NOMO-1 (cell line): ENCODE measurements around the gene OTX2.
A peak's percentile ranks its signal among the peaks of the same experiment; 100 is the strongest.

Experiments
- DNase-seq, 2 experiments: peaks; one replicate each; lab custom pipeline; 2025; ENCODE audit not compliant: unreplicated experiment in 2 of 2; lab: John Stamatoyannopoulos, UW

OTX2 gene

DNA sequence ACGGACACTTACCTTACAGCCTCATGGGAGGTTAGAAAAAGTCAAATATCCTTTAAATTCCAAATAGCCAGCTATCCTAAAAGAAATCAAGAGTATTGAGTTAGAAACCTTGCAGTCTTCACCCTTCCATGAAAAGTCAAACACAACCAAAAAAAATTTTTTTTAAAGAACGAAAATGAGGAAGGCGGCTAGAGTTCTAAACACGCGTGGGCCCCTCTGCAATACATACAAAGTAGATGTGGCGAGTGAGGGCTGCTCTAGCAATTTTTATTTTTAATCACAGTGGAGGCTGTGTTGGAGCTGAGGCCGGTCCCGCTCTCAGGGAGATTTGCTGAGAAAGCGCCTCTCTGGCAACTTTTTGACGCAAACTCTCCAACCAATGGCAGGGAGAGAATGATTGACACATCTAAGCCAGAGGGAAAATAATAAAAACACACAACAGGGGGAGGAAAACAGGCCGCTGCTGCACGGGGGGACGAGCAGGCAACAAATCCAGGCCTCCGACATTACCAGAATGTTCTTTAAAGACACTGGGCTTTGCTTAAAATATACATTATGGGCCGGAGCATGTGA, at the start of gene OTX2:
TSS of gene OTX2 (minus strand) at position 333 of the 573 bp plus-strand sequence. CDS start 5,023 bp downstream, outside the sequence.
- no peak for DNase-seq

DNA sequence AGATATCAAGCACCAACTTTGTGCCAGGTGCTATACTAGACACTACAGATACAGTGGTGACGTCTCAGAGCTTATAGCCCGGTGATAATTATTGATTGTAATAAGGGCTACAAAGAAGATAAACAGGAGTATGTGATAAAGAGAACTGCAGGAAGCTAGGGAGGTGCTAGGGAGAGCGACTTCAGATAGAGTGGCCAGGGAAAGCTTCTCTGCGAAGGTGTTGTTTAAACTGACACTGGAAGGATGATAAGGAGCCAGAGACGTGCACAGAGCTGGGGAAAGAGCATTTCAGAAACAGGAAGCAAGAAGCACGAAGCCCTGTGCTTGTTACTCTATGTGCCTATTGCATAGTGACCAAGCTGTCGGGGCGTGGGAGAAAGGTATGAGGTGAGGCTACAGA, 48.1 kb upstream of the OTX2 start:
- DNase-seq: peak in 1 of 2 experiments; percentile 19

DNA sequence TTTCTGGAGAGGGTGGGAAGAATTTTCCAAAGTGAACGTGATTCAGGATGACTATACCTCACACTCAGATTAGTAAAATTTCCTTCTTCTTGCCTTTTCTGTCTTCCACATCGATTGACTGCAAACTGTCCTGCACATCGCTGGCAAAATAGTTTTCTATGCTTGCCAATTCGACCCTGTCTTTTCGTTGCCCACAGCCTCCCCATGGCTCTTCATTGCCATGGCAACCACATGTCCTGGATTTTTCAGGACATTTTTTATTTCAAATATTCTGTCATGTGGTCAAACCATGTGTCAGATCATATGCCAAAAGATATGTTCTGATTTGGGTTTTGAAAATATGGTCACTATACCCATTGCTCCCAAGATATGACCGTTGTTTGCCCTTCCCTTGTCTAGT, 46.9 kb upstream of the OTX2 start:
- DNase-seq: no peak

DNA sequence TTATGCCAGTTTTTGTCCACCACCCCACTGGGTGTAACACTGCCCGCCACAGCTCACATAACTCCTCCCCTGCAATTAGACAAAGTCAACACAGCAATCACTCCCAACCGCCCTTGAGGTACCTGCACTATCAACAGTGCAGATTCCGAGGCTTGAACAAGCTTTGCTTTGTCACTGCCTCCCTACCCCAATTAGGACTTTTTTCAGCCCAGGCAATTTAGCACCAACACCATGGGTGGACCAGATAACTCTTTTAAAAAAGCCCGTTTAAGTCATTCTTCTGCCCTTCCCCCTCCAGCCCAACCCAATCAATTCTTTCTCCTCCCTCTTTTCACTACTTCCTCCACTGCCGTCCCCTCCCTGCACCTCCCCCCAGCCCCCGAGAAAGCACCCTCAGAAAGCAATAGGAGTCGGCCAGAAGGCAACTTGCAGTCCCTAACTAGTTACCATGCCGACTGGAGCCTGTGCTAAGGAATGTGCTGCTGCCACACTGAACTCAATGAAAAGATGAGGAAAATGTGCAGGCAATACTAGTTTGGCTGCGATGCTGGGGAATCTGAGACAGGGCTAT, 45.7 kb upstream of the OTX2 start:
- peak; percentile 48 to 60 for DNase-seq

DNA sequence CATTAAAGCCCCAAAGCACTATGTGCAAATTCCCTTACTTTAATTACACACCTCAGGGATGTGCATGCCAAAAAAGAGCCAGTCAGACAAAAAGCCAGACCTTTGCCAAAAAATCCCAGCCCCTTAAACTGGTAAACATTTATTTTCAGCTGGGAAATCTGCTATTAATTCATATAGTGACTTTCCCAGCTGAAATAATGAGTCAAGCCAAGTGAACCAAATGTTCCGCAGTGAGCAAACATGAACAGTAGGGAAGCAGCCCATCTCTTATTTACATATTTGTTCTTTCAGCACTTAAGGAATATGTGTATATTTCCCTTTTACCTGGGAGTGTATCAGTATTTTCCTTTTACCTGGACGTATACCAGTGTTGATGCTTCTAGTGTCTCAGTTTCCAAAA, 44.0 kb upstream of the OTX2 start:
- DNase-seq: no peak

DNA sequence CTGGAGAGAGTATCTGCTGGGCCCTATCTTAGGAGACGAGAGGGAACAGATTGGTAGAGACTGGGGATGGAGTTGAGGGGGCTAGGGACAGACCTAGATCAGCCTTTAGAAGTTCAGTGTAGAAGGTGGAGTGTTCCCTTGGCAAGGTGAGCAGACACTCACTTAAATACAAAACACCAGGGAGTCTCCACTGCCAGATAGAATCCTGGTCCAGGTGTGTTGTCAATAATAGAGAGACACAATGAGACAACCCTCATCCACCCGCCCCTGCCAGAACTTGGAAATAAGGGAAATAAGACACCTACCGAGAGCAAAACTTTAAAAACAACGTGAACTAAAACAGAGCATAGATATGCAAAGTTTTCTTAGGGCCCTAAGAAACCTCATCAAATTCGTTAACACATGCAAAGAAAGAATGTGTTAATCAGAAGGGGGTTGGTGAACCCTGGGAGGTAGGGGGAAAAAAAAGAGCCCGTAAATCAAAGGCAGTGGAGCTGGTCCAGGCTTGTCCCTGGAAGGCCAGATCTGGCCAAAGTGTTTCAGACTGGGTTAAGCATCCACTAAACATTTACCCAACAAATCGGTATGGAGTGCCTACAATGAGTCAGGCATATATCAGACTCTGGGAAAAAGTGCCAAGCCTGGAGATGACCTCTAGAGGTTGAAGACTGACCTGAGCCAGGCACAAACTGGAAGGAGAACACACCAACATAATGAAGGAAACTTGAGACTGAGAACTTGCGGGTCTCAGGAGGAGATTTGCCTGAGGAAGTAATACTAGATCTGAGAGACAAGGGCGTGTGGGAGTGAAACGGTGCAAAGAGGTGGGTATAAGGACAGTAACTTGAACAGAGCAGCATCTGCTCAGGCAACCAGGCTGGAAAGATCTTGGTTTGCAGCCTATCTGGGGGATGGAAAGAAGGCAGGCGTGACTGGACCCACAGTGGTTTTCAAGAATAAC, 37.0 kb upstream of the OTX2 start:
- no peak for DNase-seq

DNA sequence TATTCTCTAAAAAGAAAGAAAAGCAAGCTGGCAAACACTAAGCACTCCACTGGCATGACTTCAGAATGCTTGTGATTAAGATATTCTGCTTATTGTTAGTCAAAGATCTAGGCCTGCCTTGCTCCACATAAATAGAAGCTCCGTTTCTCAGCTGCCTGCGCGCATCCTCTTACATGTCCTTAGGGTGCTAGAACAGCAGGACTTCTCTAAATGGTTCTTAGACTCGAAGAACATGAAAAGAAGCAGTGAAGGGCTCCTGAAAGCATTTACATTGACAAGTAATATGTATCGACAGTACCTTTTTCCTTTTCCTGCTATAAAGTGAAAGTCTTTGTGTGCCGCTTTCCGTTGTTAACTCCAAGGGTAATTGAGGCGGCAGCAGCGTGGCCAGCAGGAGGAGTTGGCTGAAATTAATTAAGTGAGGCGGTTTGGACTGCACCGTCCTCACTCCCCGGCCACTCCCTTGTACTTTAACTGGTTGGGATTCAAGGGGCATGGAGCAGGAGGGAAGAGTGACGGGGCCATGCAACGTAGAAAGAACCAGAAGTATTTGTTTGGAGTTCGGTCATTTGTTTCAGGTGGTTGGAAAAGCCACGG, 34.2 kb upstream of the OTX2 start:
- DNase-seq: no peak

DNA sequence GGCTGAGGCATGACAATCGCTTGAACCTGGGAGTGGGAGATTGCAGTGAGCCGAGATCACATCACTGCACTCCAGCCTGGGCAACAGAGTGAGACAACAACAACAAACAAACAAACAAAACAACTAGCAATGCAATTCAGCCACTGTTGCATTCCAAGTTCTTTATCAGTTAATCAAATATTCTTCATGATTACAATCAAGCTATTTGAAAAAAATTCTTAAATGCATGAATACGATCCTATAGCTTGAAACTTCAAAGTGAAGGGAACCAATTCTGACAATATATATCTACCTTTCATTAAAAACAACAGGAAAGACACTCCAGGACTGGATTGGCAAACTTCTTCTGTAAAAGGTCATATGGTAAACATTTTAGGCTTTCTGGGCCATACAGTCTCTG, 31.3 kb upstream of the OTX2 start:
- no peak for DNase-seq

DNA sequence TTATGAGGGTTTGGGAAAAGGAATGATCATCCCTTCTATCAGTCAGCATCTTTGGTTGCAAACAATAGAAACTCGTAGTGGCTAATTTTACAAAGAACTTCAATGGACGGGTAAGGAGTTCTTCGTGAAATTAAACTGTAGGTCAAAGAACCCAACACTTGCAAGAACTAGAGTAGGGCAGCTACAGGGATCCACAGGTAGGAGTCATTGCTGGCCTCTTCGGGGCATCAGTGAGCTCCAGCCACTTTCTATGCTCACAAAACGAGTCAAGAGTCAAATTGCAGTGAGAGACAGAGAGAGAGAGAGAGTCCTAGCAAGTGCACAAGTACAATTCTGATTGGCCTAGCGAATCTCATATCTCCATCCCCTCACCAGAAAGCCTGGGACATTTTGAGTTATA, 29.9 kb upstream of the OTX2 start:
- DNase-seq: no peak

DNA sequence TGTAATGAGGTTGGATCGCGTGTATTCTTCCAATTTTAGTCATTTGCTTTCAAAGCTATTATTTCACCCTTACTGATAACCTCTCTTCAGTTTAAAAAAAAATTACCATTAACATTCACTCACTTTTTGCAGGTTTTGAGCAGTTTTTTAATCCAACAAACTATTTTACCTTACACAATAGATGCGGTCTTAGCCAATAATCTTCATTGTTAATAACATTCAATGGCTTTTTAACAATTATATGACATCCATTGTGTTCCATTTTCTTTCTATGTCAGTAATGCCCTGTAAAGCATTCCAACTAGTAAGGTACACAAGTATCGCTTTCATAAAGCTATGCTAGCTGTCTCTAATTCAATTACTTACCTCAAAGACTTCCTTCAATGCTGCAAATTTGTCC, 18.9 kb upstream of the OTX2 start:
- DNase-seq: no peak

DNA sequence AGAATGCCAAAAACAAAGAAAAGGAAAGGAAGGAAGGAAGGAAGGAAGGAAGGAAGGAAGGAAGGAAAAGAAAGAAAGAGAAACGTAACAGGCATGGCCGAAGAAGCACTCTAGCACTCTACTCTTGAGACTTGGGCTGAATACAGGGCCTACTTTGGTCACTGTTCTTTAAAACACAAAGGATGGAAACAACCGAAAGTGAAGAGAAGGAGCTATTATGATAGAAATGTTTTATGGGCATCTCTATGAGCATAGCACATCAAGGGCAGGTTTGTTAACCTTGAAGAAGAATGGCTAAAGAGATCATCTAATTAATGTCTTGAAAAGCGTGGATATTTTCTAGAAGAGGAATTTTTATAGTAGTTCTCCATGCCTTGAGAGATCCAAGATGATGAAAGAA, 15.9 kb upstream of the OTX2 start:
- no peak for DNase-seq

DNA sequence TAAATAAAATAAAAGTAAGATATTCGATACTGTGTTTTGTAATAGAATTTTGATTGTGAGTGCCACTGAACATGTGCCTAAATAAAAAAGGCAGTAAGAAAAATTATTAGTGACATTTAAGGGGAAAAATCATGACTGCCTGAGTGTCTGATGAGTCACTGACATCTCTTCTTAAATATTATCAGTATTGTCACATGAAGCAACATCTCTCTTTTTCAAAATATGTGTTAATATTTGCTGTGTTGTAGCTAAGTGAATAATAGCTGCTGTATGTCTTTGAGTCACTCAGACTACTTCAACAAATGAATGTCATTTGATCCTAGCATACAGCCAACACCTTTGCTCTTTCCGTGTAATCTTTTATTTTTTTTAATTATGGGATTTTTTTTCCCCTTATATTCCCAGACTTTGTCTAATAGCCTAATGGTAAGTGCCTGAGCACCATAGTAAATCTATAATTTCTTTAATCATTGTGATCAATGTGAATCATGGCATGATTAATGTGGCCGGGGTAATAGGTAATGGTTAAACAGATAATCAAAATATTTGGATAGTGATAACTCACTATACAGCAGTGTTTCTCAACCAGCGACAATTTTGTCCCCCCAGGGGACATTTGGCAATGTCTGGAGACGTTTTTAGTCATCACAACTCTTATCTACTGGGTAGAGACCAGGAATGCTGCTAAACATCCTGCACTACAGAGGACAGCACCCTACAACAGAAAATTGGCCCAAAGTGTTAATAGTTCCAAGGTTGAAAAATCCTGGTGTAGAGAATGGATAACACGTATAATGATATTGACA, 11.7 kb upstream of the OTX2 start:
- no peak for DNase-seq

DNA sequence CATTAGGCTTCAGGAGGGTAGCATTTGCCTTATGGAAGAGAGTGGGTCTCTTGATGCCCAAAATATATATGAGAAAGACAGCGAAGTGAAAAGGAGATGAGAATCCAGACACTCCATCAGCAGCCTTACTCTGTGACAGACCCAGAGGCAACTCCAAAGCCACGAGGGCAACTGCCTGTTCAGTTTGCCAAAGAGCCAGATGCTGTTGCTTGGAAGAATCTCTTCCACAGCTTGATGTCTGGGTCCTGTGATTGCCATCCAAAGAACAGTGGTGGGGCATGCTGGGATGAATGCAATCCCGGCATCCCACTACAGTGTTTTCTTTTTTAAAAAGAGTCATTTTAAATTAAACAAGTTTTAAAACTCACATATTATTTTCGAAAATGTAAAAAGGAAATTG, 10.9 kb upstream of the OTX2 start:
- DNase-seq: no peak

DNA sequence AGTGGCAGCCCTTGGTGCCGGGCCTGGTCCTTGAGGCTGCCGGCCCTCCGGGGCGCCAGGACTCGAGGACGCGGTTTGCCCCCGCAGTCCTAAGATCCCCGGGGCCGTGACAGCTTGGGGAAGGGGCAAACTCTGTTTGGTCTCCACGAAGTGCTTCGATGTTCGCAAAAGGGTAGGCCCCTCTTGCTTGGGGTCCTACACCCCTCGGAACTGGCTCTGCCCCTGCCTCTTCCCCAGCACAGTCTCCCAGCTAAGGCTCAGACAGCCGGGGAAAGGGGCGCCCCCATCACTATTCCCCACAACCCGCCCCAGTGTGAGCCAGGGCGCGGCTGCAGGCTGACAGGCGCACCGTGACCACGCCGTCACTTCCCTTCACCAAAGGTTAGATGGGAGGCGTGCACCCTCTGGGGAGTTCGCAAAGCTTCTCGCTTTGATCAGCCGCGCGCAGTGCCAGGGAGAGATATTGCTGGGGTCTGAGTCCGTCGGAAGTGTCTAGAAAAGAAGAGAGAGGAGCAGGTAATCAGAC, 7.2 kb upstream of the OTX2 start:
- no peak for DNase-seq

DNA sequence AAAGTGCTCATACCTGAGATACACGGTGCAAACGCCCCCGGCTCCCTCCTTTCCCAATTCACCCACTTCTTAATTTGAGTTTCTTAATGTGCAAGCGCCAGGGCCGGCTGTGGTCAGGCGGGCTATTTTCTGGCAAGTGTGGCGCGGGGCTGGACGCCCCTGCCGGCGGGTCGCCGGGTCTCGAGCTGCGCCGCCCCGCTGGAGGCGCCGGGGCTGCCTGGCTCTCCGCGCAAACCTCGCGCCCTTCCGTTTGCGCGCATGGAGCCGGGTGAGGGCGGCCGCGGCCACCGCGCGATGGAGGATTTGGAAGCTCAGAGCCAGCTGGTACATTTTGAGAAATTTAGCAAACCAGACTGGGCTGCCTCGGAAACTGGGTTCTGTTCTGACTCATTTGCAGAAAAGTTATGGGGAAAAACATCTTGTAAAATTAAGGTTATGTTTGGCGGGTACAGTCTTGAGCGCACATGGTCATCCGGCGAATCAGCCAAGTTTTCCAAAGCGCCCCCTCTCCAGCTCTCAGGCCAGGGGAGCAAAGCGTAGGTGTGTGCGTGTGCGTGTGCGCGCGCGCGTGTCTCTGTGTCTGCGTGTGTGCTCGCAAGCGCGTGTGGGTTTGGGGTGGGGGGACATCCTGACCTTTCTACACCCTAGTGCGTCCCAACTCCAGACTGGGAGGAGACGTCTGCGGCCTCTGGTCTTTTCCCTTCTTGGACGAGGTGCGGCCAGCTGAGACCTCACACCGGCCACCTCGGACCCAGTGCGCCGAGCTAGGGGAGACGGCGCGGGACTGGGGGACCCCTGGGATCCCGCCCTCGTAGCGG, 6.5 kb upstream of the OTX2 start:
- no peak for DNase-seq

DNA sequence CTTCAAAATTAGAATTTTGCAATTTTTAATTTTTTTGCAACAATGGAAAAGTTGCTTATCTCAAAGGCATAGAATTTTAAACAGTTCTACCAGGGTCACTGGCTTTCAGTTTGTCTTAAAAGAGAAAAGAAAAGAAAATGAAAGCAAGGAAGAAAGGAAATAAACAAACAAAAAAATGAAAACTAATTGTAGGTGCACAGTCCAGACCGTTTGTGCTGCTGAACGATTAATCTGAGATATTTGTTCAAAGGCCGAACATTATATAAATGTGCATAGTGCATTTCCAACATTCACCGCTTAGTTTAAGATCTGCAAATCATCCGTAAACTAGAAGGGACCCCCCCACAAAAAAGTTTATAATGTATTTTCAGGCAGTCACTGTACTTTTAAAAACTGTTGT, 5.5 kb upstream of the OTX2 start:
- no peak for DNase-seq

DNA sequence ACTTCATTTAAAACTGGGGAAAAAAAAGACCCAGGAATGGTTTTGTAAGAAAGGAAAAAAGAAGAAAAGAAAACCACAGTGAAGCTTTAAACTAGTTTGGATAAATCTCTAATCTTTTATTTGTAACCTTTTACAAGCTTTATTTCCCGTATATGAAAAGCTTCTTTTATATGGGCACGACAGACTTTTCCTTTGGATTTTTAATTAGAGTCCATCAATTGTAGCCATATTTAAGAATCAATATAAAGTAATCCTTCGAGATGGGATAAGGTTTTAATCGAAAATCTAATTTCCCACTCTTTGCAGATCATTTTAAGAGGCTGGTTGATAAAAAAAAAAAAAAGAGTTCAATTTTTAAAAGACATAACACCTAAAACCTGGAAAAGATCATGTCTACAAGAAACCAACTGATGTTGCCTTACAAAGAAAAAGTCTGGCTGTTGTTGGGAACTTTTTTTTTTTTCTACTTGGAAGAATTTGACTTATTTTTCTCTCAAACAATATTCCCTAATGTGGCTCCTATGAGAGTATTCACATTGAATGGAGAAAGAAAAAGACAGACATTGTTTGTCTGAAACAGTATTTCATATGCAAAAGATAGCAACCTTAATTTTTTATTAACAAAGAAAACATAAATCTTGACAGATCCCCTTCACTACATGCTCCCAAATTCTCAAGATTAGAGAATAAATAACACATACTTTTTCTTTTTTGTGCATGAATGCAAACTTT, 4.9 kb upstream of the OTX2 start:
- no peak for DNase-seq

DNA sequence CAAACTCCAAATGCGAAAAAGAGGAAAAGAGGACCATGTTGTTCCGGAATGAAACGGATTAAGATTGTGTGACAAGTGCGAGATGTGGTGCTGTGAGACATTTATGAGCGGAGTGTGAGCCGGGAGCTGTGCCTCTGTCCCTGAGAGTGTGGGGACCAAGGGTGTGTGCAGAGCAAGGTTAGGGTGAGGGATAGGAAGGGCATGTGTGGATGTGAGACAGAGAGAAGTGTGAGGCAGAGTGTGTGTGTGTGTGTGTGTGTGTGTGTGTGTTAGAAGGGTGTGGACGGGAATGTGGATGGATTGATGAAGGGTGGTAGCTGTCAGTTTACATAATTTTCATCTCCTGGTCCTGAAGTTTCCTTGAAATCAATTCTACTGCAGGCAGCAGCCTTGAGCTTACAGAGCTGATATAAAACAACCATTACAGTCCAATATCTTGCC, 4.3 kb upstream of the OTX2 start:
- no peak for DNase-seq

DNA sequence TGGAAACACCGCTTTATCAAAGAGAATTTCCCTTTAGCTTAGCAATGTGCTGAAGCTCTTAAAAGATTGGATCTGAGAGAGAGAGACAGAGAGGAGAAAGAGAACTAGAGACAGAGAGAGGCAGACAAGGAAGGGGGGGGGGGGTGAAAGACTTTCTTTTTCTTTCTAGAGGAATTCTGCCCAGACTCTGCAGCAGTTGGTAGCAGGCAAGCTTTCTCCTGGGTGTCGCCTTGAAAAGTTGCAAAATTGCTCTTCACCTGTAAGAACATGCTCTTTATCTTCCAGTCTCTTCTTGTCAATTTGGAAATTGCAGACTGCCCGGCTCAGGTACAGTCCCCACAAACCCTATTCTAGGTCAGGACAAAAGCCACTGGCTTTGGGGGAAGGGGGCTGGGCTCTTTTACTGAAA, 2.9 kb upstream of the OTX2 start:
- no peak for DNase-seq
